ENCODE data around the gene FGD3.

- TF ChIP-seq CTCF (IDR thresholded peaks at IDR 0.05) (no peak), POLR2A (IDR thresholded peaks at IDR 0.05) (no peak)
These were observed 91.6 kb downstream of the FGD3 start for GRCh38 chr9:93038918-93039317.
